AG04449 (cell line): ENCODE measurements around the gene IL13.
"Not testable (repeated sequence)": the region's sequence is repeated elsewhere in the genome, so short reads cannot be mapped to it uniquely, and the experiment has no call there.

ENCODE experiments used
- CTCF ChIA-PET: fragments of 350-600 bp; formaldehyde crosslinking; extraction: SDS; loops from one replicate; lab custom pipeline; 2021; ENCODE audit warnings: antibody characterized with exemption; lab: Yijun Ruan, JAX
- POLR2A ChIA-PET: fragments of 400-600, 350-600 bp; formaldehyde crosslinking; extraction: SDS; loops from one replicate; lab custom pipeline; 2020; ENCODE audit warnings: antibody characterized with exemption, inconsistent platforms; lab: Yijun Ruan, JAX
- DNase-seq: peaks from one replicate; pipeline ENCODE4 v3.0.0-alpha.2; 2010; ENCODE audit warnings: low read depth, low spot score
- H3K4me3 ChIP-seq: 2 replicates; pipeline ENCODE4 v1.5.1; 2011; ENCODE audit warnings: low read depth, mild to moderate bottlenecking, control low read depth, low read length
- CTCF ChIP-seq: IDR thresholded peaks from one replicate; pipeline ENCODE4 v1.5.1; 2011; ENCODE audit warnings: mild to moderate bottlenecking, moderate library complexity, low read length, control low read depth, inconsistent platforms; ENCODE audit not compliant: insufficient read depth; ENCODE audit errors: missing control alignments

Gene IL13

GRCh38 chr5:132628814-132629213, 29.2 kb upstream of the IL13 start:
- ChIA-PET POLR2A (interaction anchor here (0.7 kb wide), 1 partner anchor 139 kb away, joined by 4 read pairs; no protein-coding TSS in a partner anchor), CTCF (no interaction called here)
- TF ChIP-seq CTCF, result no peak
- H3K4me3 ChIP-seq, result no peak overlapping the region
- DNase-seq, result no peak

- no peak for DNase-seq
- ChIA-PET CTCF (no interaction called here), POLR2A (interaction anchor here (0.7 kb wide), 1 partner anchor 138 kb away, joined by 4 read pairs; no protein-coding TSS in a partner anchor)
- no peak overlapping the region for H3K4me3 ChIP-seq
- TF ChIP-seq CTCF, result no peak
These were observed 28.6 kb upstream of the IL13 start for GRCh38 chr5:132629230-132629944.

GRCh38 chr5:132633587-132633986, 24.4 kb upstream of the IL13 start:
- DNase-seq, H3K4me3 ChIP-seq, POLR2A ChIA-PET: not testable (repeated sequence)
- CTCF ChIA-PET, result interaction anchor here (1.0 to 1.9 kb wide), 3 partner anchors 14 to 187 kb away, joined by 3 to 5 read pairs (median 4); no protein-coding TSS in a partner anchor

GRCh38 chr5:132635873-132636272, 22.1 kb upstream of the IL13 start:
- no peak overlapping the region for H3K4me3 ChIP-seq
- ChIA-PET POLR2A (no interaction called here), CTCF (interaction anchor here (1.3 kb wide), 1 partner anchor 10 kb away, joined by 3 read pairs; no protein-coding TSS in a partner anchor)
- DNase-seq, result no peak
- TF ChIP-seq CTCF, result no peak

- H3K4me3 ChIP-seq, result no peak overlapping the region
- ChIA-PET POLR2A (no interaction called here), CTCF (interaction anchor here (1.2 to 1.3 kb wide), 2 partner anchors 9 to 51 kb away, joined by 3 read pairs; no protein-coding TSS in a partner anchor)
- DNase-seq, result no peak
- no peak for TF ChIP-seq CTCF
These were observed 20.7 kb upstream of the IL13 start for GRCh38 chr5:132637241-132637640.

- no peak for TF ChIP-seq CTCF
- H3K4me3 ChIP-seq, result no peak overlapping the region
- ChIA-PET CTCF (no interaction called here), POLR2A (no interaction called here)
- no peak for DNase-seq
These were observed 18.3 kb upstream of the IL13 start for GRCh38 chr5:132639706-132640130.

GRCh38 chr5:132640613-132641012, 17.4 kb upstream of the IL13 start:
- no peak for TF ChIP-seq CTCF
- no peak for DNase-seq
- ChIA-PET POLR2A (no interaction called here), CTCF (no interaction called here)
- no peak overlapping the region for H3K4me3 ChIP-seq
